ENCODE data around the gene DNAJC5.

GRCh38 chr20:63892402-63892801, 2.5 kb upstream of the DNAJC5 start:
- no peak for TF ChIP-seq EP300 (IDR thresholded peaks at IDR 0.05)
- TF ChIP-seq, protein P1, sequence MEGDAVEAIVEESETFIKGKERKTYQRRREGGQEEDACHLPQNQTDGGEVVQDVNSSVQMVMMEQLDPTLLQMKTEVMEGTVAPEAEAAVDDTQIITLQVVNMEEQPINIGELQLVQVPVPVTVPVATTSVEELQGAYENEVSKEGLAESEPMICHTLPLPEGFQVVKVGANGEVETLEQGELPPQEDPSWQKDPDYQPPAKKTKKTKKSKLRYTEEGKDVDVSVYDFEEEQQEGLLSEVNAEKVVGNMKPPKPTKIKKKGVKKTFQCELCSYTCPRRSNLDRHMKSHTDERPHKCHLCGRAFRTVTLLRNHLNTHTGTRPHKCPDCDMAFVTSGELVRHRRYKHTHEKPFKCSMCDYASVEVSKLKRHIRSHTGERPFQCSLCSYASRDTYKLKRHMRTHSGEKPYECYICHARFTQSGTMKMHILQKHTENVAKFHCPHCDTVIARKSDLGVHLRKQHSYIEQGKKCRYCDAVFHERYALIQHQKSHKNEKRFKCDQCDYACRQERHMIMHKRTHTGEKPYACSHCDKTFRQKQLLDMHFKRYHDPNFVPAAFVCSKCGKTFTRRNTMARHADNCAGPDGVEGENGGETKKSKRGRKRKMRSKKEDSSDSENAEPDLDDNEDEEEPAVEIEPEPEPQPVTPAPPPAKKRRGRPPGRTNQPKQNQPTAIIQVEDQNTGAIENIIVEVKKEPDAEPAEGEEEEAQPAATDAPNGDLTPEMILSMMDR (IDR thresholded peaks at IDR 0.05) = no peak
- no peak for TF ChIP-seq POLR2A (IDR thresholded peaks at IDR 0.05)
